A549 treated with CORT108297 at 1 μM for 4 hours (cell line): ENCODE measurements around the gene MORN2. TPM values are rescaled to one million over a fixed set of nuclear protein-coding genes. Genes with fewer than 3 reads are reported as not detected.

Experiments used
- total RNA-seq: library from RNA; stranded (reverse); fragments of 200-300 nt; extraction: Qiagen RNA extraction; gene quantifications from 5 replicates; pipeline ENCODE4 v1.2.3, GENCODE V29; 2022

The MORN2 gene
- 38.0 to 47.2 TPM (median 42.0 TPM) in 5 replicates for total RNA-seq

GRCh38 chr2:38875576-38876367 is at the start of gene MORN2, which contains the start of gene DHX57:
Gene MORN2, plus strand, starts transcription at chr2:38875976.
Gene DHX57, minus strand, starts transcription at chr2:38875934. Its CDS starts 7,529 bp downstream, at chr2:38868405.

GRCh38 chr2:38889575-38889974 is 13.8 kb downstream of the MORN2 start, which contains the start of gene ARHGEF33:
Gene ARHGEF33, plus strand, starts transcription at chr2:38889875. Its CDS starts 29,573 bp downstream, at chr2:38919448.

Other genes starting within 250 kb of the MORN2 start
- gene GALM, start 209.9 kb upstream of the MORN2 start, total RNA-seq: 16.4 to 22.2 TPM (median 16.8 TPM) in 5 replicates
- 310 to 453 TPM (median 335 TPM) in 5 replicates for gene SRSF7, start 124.6 kb upstream of the MORN2 start, total RNA-seq
- gene GEMIN6, start 97.8 kb upstream of the MORN2 start, total RNA-seq: 37.8 to 41.8 TPM (median 40.6 TPM) in 5 replicates
- gene DHX57, start within 50 bp of the MORN2 start, total RNA-seq: 17.3 to 22.6 TPM (median 20.7 TPM) in 5 replicates
- gene ARHGEF33, start 13.9 kb downstream of the MORN2 start, total RNA-seq: 0.03 to 0.11 TPM (median 0.08 TPM) in 4 of 5 replicates, not detected in the other
- 12.3 to 17.8 TPM (median 15.8 TPM) in 5 replicates for gene SOS1, start 245.1 kb downstream of the MORN2 start, total RNA-seq